ENCODE measurements around the gene DNAH2.

The DNAH2 gene

GRCh38 chr17:7836596-7837407, 119.3 kb downstream of the DNAH2 start:
- peak; percentile 97 for DNase-seq (ENCODE audit: low read depth)
- peak overlapping the region; percentile 71 for H3K4me3 ChIP-seq (ENCODE audit: control insufficient read depth, low read depth, low read length)
- no peak for TF ChIP-seq CTCF (conservative IDR thresholded peaks at IDR 0.05; ENCODE audit: control insufficient read depth, insufficient read depth, low read depth, low read length)

- no peak for DNase-seq (ENCODE audit: low read depth)
- H3K4me3 ChIP-seq (ENCODE audit: control insufficient read depth, low read depth, low read length), result peak overlapping the region; percentile 32
- TF ChIP-seq CTCF (conservative IDR thresholded peaks at IDR 0.05; ENCODE audit: control insufficient read depth, insufficient read depth, low read depth, low read length), result no peak
Measured at GRCh38 chr17:7837408-7838088, 120.0 kb downstream of the DNAH2 start.

- peak overlapping the region; percentile 19 for H3K4me3 ChIP-seq (ENCODE audit: control insufficient read depth, low read depth, low read length)
- peak; percentile 48 for DNase-seq (ENCODE audit: low read depth)
- no peak for TF ChIP-seq CTCF (conservative IDR thresholded peaks at IDR 0.05; ENCODE audit: control insufficient read depth, insufficient read depth, low read depth, low read length)
Measured at GRCh38 chr17:7838090-7839075, 120.8 kb downstream of the DNAH2 start.

GRCh38 chr17:7839190-7839875, 121.8 kb downstream of the DNAH2 start:
- no peak for DNase-seq (ENCODE audit: low read depth)
- no peak overlapping the region for H3K4me3 ChIP-seq (ENCODE audit: control insufficient read depth, low read depth, low read length)
- no peak for TF ChIP-seq CTCF (conservative IDR thresholded peaks at IDR 0.05; ENCODE audit: control insufficient read depth, insufficient read depth, low read depth, low read length)

GRCh38 chr17:7839876-7840261, 122.3 kb downstream of the DNAH2 start:
- peak; percentile 48 for DNase-seq (ENCODE audit: low read depth)
- no peak overlapping the region for H3K4me3 ChIP-seq (ENCODE audit: control insufficient read depth, low read depth, low read length)
- TF ChIP-seq CTCF (conservative IDR thresholded peaks at IDR 0.05; ENCODE audit: control insufficient read depth, insufficient read depth, low read depth, low read length), result no peak

GRCh38 chr17:7840441-7840840, 122.9 kb downstream of the DNAH2 start:
- no peak overlapping the region for H3K4me3 ChIP-seq (ENCODE audit: control insufficient read depth, low read depth, low read length)
- TF ChIP-seq CTCF (conservative IDR thresholded peaks at IDR 0.05; ENCODE audit: control insufficient read depth, insufficient read depth, low read depth, low read length), result no peak

More at GRCh38 chr17:7840441-7840840, 122.9 kb downstream of the DNAH2 start:
- no peak for DNase-seq (ENCODE audit: low read depth)
